Ovary (tissue), 3 donors: ENCODE measurements around the gene TMEM59.

Experiments used
- EP300 ChIP-seq: sonication (generic); formaldehyde crosslinking; IDR thresholded peaks from one replicate; pipeline ENCODE4 v1.6.1; 2017; ENCODE audit warnings: antibody characterized with exemption
- TF ChIP-seq, protein P1 (sequence below), 3 donors: fragments of 450-650 bp in 2 of 3; fragments of 200-600 bp in 1 of 3; IDR thresholded peaks; one replicate each; pipeline versions ENCODE4 v1.5.1 to v1.8.0; 2016 to 2022; ENCODE audit warnings: antibody characterized with exemption in 3 of 3, mild to moderate bottlenecking in 1 of 3
- donor health status: DM: no; HTN: no; CAD: no.

- TF ChIP-seq, protein P1, sequence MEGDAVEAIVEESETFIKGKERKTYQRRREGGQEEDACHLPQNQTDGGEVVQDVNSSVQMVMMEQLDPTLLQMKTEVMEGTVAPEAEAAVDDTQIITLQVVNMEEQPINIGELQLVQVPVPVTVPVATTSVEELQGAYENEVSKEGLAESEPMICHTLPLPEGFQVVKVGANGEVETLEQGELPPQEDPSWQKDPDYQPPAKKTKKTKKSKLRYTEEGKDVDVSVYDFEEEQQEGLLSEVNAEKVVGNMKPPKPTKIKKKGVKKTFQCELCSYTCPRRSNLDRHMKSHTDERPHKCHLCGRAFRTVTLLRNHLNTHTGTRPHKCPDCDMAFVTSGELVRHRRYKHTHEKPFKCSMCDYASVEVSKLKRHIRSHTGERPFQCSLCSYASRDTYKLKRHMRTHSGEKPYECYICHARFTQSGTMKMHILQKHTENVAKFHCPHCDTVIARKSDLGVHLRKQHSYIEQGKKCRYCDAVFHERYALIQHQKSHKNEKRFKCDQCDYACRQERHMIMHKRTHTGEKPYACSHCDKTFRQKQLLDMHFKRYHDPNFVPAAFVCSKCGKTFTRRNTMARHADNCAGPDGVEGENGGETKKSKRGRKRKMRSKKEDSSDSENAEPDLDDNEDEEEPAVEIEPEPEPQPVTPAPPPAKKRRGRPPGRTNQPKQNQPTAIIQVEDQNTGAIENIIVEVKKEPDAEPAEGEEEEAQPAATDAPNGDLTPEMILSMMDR (IDR thresholded peaks at IDR 0.05), result no peak
- no peak for TF ChIP-seq EP300
Measured at GRCh38 chr1:54013393-54014008, 39.5 kb downstream of the TMEM59 start.
